ENCODE measurements around the gene DUSP8. TPM values are rescaled to one million over a fixed set of nuclear protein-coding genes. Genes with fewer than 3 reads are reported as not detected.

Gene DUSP8
- total and polyA plus RNA-seq, 9 of the 15 experiments (the other 6 are each of a cell fraction or from before 2014, with no cell fraction given) = 0.14 to 2.0 (median 0.86) TPM; not detected in 2

DNA sequence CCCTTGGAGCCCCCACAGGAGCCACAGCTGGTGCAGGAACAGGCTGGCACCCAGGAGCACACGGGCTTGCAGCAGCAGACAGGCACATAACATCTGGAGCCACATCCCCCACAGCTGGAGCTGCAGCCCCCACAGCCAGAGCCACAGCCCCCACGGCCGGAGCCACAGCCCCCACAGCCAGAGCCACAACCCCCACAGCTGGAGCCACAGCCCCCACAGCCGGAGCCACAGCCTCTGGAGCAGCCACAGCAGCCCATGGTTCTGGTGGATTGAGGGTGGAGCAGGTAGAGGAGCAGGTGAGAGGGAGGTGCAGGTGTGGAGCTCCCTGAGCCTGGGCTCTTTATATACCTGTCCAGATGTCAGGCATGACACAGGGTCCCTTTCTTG lies 25.9 kb upstream of the DUSP8 start, which contains the start of gene KRTAP5-2:
TSS of gene KRTAP5-2 (minus strand) at position 301 of the 387 bp plus-strand sequence. CDS start at position 257, 44 bp downstream.
- ChIA-PET CTCF (ENCODE audit: low intra/inter-chr PET ratio) (no interaction called here), POLR2A (no interaction called here)
- Histone ChIP-seq H3K36me3 (ENCODE audit: control insufficient read depth, insufficient read depth, low read length) (no peaks in the 10 kb centered on the region), H3K4me1 (replicated peaks in 1 of 2; ENCODE audit: control insufficient read depth in 2 of 2, insufficient read depth in 2 of 2, low read length in 2 of 2) (no peaks in the 10 kb centered on the region), H3K4me2 (ENCODE audit: insufficient read depth, low read length) (no peak within 1 kb of the TSS), H3K9ac (ENCODE audit: insufficient read depth in 1 of 2, low read depth in 2 of 2, low read length in 2 of 2) (no peak within 1 kb of the TSS), H3K27me3 (ENCODE audit: control insufficient read depth in 2 of 2, insufficient read depth in 2 of 2, low read length in 2 of 2) (peaks cover 9 to 21% of the 10 kb centered on the region in 2 experiments; a peak in 3 of 5 replicates), H3K9me3 (replicated peaks; ENCODE audit: control insufficient read depth, insufficient read depth, low read depth, low read length) (no peaks in the 10 kb centered on the region), H2AFZ (ENCODE audit: low read depth, low read length) (no peak within 1 kb of the TSS), H4K20me1 (replicated peaks; ENCODE audit: control insufficient read depth, insufficient read depth, low read length) (peaks cover 4% of the 10 kb centered on the region; the same call in 1 of the 2 replicates), H3K27ac (ENCODE audit: extremely low read depth, low read depth, low read length) (no peak within 1 kb of the TSS), H3K79me2 (ENCODE audit: control insufficient read depth, insufficient read depth, low read length) (no peaks in the 10 kb centered on the region), H3K4me3 (no peak within 1 kb of the TSS), H3K9me1 (ENCODE audit: control insufficient read depth, insufficient read depth, low read length) (no peaks in the 10 kb centered on the region)
- in situ Hi-C loops (cut with MboI) (no loop called here), intact Hi-C loops (cut with micrococcal nuclease) (no loop called here)
- WGBS (ENCODE audit: insufficient coverage, low coverage, missing lambda C conversion rate) = 0% methylated on average over 2 of the region's 4 CpGs
- FAIRE-seq = no peak
- DNase-seq (ENCODE audit: extremely low read depth in 1 of 4, low spot score in 3 of 4) = no peak
- no TSS peak for BruUV-seq (replicated peaks)
- ATAC-seq = no peak
- TF ChIP-seq L3MBTL2 (IDR thresholded peaks at IDR 0.05) = no peak
- no peak for TF ChIP-seq DIDO1 (tag; IDR thresholded peaks at IDR 0.05; ENCODE audit: low read depth)
- no peak for TF ChIP-seq IFI16 (CRISPR knock-in tag; IDR thresholded peaks at IDR 0.05)
- TF ChIP-seq SNIP1 (IDR thresholded peaks at IDR 0.05; ENCODE audit: low read depth) = no peak
- no peak for TF ChIP-seq XRCC4 (IDR thresholded peaks at IDR 0.05; ENCODE audit: extremely low read depth, insufficient read depth, insufficient read length)
- TF ChIP-seq, protein P1, sequence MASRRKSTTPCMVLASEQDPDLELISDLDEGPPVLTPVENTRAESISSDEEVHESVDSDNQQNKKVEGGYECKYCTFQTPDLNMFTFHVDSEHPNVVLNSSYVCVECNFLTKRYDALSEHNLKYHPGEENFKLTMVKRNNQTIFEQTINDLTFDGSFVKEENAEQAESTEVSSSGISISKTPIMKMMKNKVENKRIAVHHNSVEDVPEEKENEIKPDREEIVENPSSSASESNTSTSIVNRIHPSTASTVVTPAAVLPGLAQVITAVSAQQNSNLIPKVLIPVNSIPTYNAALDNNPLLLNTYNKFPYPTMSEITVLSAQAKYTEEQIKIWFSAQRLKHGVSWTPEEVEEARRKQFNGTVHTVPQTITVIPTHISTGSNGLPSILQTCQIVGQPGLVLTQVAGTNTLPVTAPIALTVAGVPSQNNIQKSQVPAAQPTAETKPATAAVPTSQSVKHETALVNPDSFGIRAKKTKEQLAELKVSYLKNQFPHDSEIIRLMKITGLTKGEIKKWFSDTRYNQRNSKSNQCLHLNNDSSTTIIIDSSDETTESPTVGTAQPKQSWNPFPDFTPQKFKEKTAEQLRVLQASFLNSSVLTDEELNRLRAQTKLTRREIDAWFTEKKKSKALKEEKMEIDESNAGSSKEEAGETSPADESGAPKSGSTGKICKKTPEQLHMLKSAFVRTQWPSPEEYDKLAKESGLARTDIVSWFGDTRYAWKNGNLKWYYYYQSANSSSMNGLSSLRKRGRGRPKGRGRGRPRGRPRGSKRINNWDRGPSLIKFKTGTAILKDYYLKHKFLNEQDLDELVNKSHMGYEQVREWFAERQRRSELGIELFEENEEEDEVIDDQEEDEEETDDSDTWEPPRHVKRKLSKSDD (conservative IDR thresholded peaks at IDR 0.05; ENCODE audit: low read length) = no peak
- no peak for TF ChIP-seq ZFP1 (CRISPR knock-in tag; IDR thresholded peaks at IDR 0.05)
- no peak for TF ChIP-seq ZNF511 (CRISPR knock-in tag; IDR thresholded peaks at IDR 0.05)
- TF ChIP-seq NR4A1 (CRISPR knock-in tag; IDR thresholded peaks at IDR 0.05) = no peak
- no peak for TF ChIP-seq NR4A1 (tag; IDR thresholded peaks at IDR 0.05)
- TF ChIP-seq THRAP3 (IDR thresholded peaks at IDR 0.05; ENCODE audit: borderline replicate concordance) = no peak
- TF ChIP-seq, protein P2, sequence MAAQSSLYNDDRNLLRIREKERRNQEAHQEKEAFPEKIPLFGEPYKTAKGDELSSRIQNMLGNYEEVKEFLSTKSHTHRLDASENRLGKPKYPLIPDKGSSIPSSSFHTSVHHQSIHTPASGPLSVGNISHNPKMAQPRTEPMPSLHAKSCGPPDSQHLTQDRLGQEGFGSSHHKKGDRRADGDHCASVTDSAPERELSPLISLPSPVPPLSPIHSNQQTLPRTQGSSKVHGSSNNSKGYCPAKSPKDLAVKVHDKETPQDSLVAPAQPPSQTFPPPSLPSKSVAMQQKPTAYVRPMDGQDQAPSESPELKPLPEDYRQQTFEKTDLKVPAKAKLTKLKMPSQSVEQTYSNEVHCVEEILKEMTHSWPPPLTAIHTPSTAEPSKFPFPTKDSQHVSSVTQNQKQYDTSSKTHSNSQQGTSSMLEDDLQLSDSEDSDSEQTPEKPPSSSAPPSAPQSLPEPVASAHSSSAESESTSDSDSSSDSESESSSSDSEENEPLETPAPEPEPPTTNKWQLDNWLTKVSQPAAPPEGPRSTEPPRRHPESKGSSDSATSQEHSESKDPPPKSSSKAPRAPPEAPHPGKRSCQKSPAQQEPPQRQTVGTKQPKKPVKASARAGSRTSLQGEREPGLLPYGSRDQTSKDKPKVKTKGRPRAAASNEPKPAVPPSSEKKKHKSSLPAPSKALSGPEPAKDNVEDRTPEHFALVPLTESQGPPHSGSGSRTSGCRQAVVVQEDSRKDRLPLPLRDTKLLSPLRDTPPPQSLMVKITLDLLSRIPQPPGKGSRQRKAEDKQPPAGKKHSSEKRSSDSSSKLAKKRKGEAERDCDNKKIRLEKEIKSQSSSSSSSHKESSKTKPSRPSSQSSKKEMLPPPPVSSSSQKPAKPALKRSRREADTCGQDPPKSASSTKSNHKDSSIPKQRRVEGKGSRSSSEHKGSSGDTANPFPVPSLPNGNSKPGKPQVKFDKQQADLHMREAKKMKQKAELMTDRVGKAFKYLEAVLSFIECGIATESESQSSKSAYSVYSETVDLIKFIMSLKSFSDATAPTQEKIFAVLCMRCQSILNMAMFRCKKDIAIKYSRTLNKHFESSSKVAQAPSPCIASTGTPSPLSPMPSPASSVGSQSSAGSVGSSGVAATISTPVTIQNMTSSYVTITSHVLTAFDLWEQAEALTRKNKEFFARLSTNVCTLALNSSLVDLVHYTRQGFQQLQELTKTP (IDR thresholded peaks at IDR 0.05; ENCODE audit: low read depth in 1 of 2, partially characterized antibody in 2 of 2) = no peak
- no peak for TF ChIP-seq ZNF274 (IDR thresholded peaks at IDR 0.05; ENCODE audit: borderline replicate concordance, low read depth, low read length)
- no peak for TF ChIP-seq KAT2B (IDR thresholded peaks at IDR 0.05; ENCODE audit: low read depth, low read length)
